Glomerular endothelial cell (primary cell): ENCODE results near the gene CYP4V2. TPM values are rescaled to one million over a fixed set of nuclear protein-coding genes. Genes with fewer than 3 reads are reported as not detected.
"Not testable (repeated sequence)": the region's sequence is repeated elsewhere in the genome, so short reads cannot be mapped to it uniquely, and the experiment has no call there.

Experiments
- DNase-seq: peaks from one replicate; pipeline ENCODE4 v3.0.0-alpha.2; 2011; ENCODE audit warnings: low read depth, low spot score; ENCODE audit errors: extremely low read depth
- total RNA-seq: library from RNA; depleted of rRNA; stranded (reverse); fragments of >200 nt; gene quantifications from 2 replicates; pipeline ENCODE4 v1.2.3, GENCODE V29; 2015

Gene CYP4V2
- total RNA-seq, 1 donor from 2014 or later = 6.7 TPM

DNA sequence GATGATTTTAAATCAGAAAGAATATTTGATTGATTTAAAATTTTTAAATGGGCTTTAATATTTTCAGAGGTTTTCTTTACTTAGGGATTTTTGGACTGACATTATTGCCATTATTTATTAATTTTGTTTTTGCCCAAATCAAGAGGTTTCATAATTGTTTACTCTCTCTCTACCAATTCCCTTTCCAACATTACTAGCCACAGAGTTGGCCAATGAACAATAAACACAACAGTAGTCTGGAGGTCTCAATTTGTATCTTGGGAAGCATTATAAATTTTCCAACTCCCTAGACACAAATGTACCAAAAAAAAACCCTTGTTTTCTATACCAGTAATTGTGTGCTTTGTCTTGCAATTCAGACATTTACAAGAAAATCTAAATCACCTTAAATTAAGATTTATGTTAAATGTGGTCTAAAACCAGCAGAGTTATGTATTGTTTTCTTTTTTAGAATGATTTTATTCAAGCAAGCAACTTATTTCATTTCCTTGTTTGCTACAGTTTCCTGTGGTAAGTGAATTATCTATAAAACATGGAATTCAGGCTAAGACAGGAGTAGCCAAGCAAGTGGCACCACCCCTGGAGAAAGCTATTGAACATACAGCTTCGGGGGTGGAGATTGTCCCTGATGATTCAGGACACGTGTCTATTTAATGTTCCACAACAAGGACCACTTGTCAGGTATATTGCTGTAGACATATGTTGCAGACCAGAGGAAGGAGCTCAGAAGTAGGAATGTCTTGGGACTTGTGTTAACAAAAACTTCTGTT lies 36.6 kb downstream of the CYP4V2 start:
- no peak for DNase-seq

- no peak for DNase-seq
These were observed 37.1 kb downstream of the CYP4V2 start for GRCh38 chr4:186228514-186228894.

DNA sequence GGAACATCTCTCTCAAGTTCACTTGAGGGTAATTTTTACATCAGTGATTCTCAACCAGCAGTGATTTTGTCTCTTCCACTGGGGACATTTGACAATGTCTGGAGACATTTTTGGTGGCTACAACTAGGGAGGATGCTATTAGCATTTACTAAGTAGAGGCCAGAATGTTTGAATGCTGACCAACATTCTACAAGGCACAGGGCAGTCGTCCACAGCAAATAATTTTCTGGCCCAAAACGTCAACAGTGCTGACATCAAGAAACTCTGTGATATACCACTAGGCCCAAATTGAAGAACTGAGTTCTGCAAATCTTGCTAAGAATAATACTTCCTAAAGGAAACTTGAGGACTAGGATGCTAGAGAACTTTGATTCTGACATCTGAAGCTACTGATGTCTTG lies 43.0 kb downstream of the CYP4V2 start:
- DNase-seq = no peak

DNA sequence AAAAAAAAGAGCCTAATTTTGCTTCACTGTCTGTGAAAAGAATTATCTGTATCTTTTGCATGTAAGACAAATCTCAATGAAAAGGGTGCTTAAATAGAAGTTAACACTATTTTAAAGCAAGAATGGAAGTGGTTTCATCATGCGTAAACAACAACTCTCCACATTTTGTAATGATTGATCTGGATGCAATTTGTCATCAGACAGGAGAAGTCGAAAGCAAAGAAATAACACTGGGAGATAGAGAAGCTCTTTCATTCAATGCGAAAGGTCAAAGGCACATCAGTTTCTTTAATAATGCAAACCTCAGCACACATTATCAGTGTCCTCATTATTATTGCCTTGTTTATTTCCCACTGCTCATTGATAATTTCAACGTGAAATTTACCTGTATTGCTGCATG lies 44.8 kb downstream of the CYP4V2 start:
- DNase-seq = no peak

- DNase-seq = no peak
These were observed 49.1 kb downstream of the CYP4V2 start for GRCh38 chr4:186240452-186240847.

DNA sequence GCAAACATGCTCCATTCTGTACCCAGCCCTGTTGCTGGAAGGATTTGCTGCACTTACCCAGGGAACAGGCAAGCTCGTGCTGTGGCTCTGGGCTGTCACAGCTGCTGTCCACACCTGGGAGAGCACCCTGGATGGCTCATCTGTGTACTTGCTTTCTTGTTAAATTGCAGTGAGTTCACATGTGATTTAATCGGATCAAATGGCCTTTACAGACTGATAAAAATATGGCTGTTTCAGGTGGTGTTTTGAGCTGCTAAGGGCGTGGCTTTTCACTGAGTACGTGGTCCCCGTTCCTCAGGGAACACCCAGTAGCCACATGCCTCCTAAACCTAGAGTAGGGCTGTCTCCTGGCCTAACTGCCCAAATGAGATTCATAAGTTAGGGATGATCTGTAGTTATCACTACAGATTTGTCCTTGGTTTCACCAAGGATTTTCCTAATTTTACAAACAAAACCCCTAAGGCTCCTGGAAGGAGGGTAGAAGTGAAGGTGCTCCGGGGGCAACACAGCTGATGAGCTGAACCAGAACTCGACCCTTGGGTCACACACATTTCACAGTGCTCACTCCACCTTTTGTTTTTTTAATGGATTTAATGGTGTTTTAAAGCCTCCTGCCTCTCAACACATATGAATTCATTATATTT lies 49.6 kb downstream of the CYP4V2 start:
- DNase-seq = no peak

GRCh38 chr4:186241616-186242015 lies 50.2 kb downstream of the CYP4V2 start:
- DNase-seq = no peak

GRCh38 chr4:186242031-186242430 lies 50.7 kb downstream of the CYP4V2 start:
- DNase-seq = not testable (repeated sequence)

DNA sequence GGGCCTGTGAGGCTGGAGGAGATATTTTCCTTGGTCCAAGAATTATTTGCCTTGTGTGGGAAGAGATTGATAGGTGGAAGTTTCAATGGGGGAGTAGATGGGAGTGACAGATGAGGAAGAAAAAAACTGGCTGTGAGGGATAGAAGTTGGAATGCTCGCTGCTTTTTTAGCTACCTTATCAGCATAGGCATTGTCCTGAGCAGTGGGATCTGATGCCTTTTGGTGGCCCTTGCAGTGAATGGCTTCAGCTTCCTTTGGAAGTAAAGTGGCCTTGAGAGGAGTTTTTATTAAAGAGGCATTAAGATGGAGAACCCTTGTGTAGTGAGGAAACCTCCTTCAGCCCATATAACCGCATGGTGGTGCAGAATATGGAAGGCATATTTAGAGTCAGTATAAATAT lies 52.0 kb downstream of the CYP4V2 start:
- DNase-seq = no peak

DNA sequence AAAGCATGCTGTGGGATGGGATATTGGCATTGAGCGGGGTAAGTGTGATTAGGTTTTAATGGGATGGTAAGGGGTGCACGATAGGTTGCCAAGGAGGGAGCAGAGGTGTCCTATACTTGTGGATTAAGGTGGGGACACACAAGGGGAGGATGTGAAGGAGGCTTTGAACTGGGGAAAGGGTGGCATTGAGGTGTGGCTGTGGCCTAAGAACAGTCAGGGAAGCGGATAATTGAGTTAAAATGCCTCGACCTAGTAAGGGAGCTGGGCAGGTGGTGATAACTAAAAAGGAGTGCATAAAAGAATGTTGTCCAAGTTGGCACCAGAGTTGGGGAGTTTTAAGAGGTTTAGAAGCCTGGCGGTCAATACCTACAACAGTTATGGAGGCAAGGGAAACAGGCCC lies 53.5 kb downstream of the CYP4V2 start:
- DNase-seq = no peak

- not testable (repeated sequence) for DNase-seq
These were observed 55.8 kb downstream of the CYP4V2 start for GRCh38 chr4:186247062-186247752.

- DNase-seq = no peak
These were observed 57.3 kb downstream of the CYP4V2 start for GRCh38 chr4:186248643-186249042.

DNA sequence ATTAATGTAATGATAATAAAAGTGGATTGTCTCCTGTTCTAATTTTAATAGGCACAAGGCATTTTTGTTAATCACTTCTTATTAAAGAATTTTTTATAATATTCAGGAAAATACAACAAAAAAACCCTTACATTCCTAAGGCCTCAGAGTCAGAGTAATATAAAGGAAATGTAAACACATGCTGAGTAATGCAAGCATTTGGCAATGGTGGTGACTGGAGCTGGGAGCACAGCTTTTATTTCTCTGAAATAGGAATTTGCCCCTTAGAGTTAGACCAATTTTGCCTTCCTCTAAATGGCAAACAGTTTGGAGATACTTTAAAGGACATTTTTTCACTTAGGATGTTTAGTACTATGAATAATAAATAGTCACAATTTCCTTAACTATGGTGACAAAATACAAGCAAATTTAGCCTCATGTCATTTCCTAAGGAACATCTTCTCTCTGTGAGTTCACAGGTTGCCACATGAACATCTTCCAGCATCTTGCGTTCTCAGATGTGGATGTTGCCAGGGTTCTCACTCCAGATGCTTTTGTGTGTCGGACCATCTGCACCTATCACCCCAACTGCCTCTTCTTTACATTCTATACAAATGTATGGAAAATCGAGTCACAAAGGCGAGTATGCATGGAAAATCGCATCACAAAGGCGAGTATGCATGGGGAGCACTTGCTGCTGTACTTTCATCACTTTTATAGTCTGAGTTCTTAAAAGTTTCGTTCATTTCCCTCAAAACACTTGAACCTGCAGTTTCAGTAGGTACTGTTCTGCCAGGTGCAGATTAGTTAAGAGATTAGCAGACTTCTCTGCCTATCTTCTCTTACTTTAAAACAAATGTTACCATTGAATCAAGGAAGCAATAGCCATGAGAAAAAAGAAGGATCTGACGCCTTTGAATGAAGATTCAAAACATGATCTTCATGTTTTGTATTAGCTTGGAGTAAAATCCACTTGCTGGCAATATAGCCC lies 58.7 kb downstream of the CYP4V2 start:
- no peak for DNase-seq

GRCh38 chr4:186250760-186251159 lies 59.4 kb downstream of the CYP4V2 start:
- no peak for DNase-seq

DNA sequence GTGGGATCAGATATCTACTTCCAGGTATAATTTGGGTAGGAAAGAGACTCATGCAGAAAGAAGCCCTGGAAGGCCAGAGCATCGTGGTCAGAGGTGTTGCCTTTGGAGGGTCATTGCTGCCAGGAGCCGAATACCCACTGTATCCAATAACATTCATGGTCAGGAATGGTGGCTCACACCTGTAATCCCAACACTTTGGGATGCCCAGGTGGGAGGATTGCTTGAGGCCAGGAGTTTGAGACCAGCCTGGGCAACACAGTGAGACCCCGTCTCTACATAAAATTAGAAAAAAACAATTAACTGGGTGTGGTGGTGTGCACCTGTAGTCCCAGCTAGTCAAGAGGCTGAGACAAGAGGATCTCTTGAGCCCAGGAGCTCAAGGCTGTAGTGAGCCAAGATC lies 63.8 kb downstream of the CYP4V2 start:
- DNase-seq = no peak

DNA sequence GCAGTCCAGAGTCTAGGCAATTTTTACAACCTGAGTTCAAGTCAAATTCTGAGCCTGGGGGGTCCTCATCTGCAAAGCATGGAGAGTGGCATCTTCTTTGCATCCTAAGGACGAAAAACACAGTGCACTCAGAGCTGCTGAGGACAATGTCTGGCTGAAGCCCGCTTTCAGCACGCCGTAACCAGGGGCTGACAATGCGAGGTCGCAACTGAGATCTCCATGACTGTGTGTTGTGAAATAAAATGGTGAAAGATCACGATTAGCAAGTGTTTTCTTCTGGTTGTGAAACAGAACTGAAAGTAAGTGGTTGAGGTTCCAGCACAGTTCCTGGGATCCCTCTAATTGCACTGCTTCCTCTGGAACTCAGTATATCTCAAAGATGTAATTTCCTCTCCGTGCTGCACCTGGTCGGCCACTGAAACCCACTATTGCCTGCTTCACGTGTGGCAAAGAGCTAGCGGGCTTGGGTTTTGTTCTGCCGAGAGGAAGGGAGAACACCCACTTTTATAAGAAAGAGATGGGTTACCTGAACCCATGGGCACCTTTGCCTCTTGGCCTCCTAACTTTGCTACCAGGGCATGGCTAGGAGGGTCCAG lies 66.9 kb downstream of the CYP4V2 start:
- no peak for DNase-seq

DNA sequence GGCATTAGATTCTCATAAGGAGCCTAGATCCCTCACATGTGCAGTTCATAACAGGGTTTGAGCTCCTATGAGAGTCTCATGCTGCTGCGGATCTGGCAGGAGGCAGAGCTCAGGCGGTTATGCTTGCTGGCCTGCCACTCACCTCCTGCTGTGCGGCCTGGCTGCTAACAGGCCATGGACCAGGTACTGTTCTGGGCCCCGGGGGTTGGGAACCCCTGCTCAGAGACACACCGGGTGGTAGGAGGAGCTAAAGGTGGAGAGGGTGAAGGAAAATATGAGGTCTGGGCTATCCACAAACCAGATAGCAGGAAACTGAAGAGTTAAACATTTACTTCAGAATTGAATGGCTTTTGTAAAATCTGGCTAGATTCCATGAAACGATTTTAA lies 68.7 kb downstream of the CYP4V2 start:
- DNase-seq = no peak
